Neural cell (in vitro differentiated cells): Measurements from ENCODE around the gene PHGDH. TPM values are rescaled to one million over a fixed set of nuclear protein-coding genes. Genes with fewer than 3 reads are reported as not detected.
"Not testable (repeated sequence)": the region's sequence is repeated elsewhere in the genome, so short reads cannot be mapped to it uniquely, and the experiment has no call there.

ENCODE experiments used
- H2AFZ ChIP-seq: fragments of 200-600, 300-800 bp; sonication (generic), shearing (Covaris generic); 2 replicates; pipeline ENCODE4 v1.6.0; 2014; ENCODE audit warnings: low read depth, mild to moderate bottlenecking, antibody characterized with exemption, low read length, moderate library complexity
- H3F3A ChIP-seq: fragments of 200-600 bp; shearing (Covaris generic); 2 replicates; pipeline ENCODE4 v1.6.1; 2016; ENCODE audit warnings: mild to moderate bottlenecking, moderate library complexity, mixed read lengths, antibody characterized with exemption, low read length; ENCODE audit not compliant: insufficient read depth, poor library complexity, severe bottlenecking
- H3K27ac ChIP-seq: fragments of 200-600, 300-800 bp; sonication (generic), shearing (Covaris generic); 2 replicates; pipeline ENCODE4 v1.5.1; 2014; ENCODE audit warnings: mild to moderate bottlenecking, low read length, moderate library complexity
- H3K27me3 ChIP-seq: fragments of 300-800, 200-600 bp; sonication (generic), shearing (Covaris generic); 2 replicates; pipeline ENCODE4 v1.6.0; 2014; ENCODE audit warnings: mild to moderate bottlenecking, low read depth, low read length, moderate library complexity; ENCODE audit not compliant: insufficient read depth
- H3K36me3 ChIP-seq: fragments of 300-800, 200-600 bp; sonication (generic), shearing (Covaris generic); 2 replicates; pipeline ENCODE4 v1.5.1; 2014; ENCODE audit warnings: mild to moderate bottlenecking, antibody characterized with exemption, low read length, moderate library complexity; ENCODE audit not compliant: insufficient read depth
- H3K4me2 ChIP-seq: fragments of 300-800, 200-600 bp; sonication (generic), shearing (Covaris generic); 2 replicates; pipeline ENCODE4 v1.6.0; 2014; ENCODE audit warnings: mild to moderate bottlenecking, low read length
- H3K4me3 ChIP-seq: fragments of 300-800, 200-600 bp; sonication (generic), shearing (Covaris generic); 2 replicates; pipeline ENCODE4 v1.5.1; 2014; ENCODE audit warnings: mild to moderate bottlenecking, low read length, moderate library complexity
- H3K79me2 ChIP-seq: fragments of 200-600 bp; shearing (Covaris generic); replicated peaks from 2 replicates; pipeline ENCODE4 v1.6.0; 2014; ENCODE audit warnings: mild to moderate bottlenecking, low read length, moderate library complexity; ENCODE audit not compliant: insufficient read depth
- H3K9ac ChIP-seq: fragments of 300-800, 200-600 bp; sonication (generic), shearing (Covaris generic); 2 replicates; pipeline ENCODE4 v1.6.1; 2016; ENCODE audit warnings: mild to moderate bottlenecking, low read length, mixed read lengths
- H3K9me2 ChIP-seq: fragments of 200-600 bp; shearing (Covaris generic); 2 replicates; pipeline ENCODE4 v1.6.1; 2016; ENCODE audit warnings: mild to moderate bottlenecking, low read length, mixed read lengths; ENCODE audit not compliant: insufficient read depth
- H3K9me3 ChIP-seq: fragments of 200-600, 300-800 bp; sonication (generic), shearing (Covaris generic); 2 replicates; pipeline ENCODE4 v1.6.1; 2016; ENCODE audit warnings: mild to moderate bottlenecking, mixed run types, low read length, moderate library complexity, mixed read lengths
- H4K20me1 ChIP-seq: fragments of 200-600 bp; shearing (Covaris generic); 2 replicates; pipeline ENCODE4 v1.6.1; 2016; ENCODE audit warnings: mild to moderate bottlenecking, mixed run types; ENCODE audit not compliant: insufficient read depth
- CTCF ChIP-seq: fragments of 450-650 bp; IDR thresholded peaks from 2 replicates; pipeline ENCODE4 v1.5.1; 2014; ENCODE audit warnings: antibody characterized with exemption, mild to moderate bottlenecking, moderate library complexity; ENCODE audit not compliant: poor library complexity, severe bottlenecking
- EP300 ChIP-seq: fragments of 450-650 bp; conservative IDR thresholded peaks from 2 replicates; pipeline ENCODE4 v1.6.1; 2014; ENCODE audit warnings: antibody characterized with exemption, mild to moderate bottlenecking, moderate library complexity; ENCODE audit not compliant: poor library complexity, severe bottlenecking
- EZH2 ChIP-seq: fragments of 200-600, 300-800 bp; shearing (Covaris generic), sonication (generic); IDR thresholded peaks from 2 replicates; pipeline ENCODE4 v1.6.1; 2014; ENCODE audit warnings: antibody characterized with exemption, low read length, borderline replicate concordance, mild to moderate bottlenecking; ENCODE audit not compliant: insufficient read depth, poor library complexity, severe bottlenecking
- MXI1 ChIP-seq: fragments of 450-650 bp; conservative IDR thresholded peaks from 2 replicates; pipeline ENCODE4 v1.6.1; 2014; ENCODE audit warnings: antibody characterized with exemption, mild to moderate bottlenecking; ENCODE audit not compliant: poor library complexity, severe bottlenecking
- POLR2AphosphoS5 ChIP-seq: IDR thresholded peaks from 2 replicates; pipeline ENCODE4 v1.6.1; 2012
- RAD21 ChIP-seq: fragments of 450-650 bp; conservative IDR thresholded peaks from 2 replicates; pipeline ENCODE4 v1.6.1; 2014; ENCODE audit warnings: antibody characterized with exemption, mild to moderate bottlenecking, moderate library complexity
- SMC3 ChIP-seq: fragments of 450-650 bp; conservative IDR thresholded peaks from 2 replicates; pipeline ENCODE4 v1.6.1; 2014; ENCODE audit warnings: antibody characterized with exemption, mild to moderate bottlenecking, moderate library complexity; ENCODE audit not compliant: poor library complexity
- TAF1 ChIP-seq: IDR thresholded peaks from 2 replicates; pipeline ENCODE4 v1.6.1; 2012; ENCODE audit warnings: low read depth
- polyA plus RNA-seq: library from polyadenylated mRNA; depleted of rRNA; stranded (reverse); fragments of >200 nt; gene quantifications from 2 replicates; pipeline ENCODE4 v1.2.3, GENCODE V29; 2014
- TF ChIP-seq, protein P1 (sequence below): IDR thresholded peaks from 2 replicates; pipeline ENCODE4 v1.6.1; 2012; ENCODE audit warnings: borderline replicate concordance

Gene PHGDH
- polyA plus RNA-seq, 1 donor from 2014 or later, result 11.8 TPM

- Histone ChIP-seq H3K9me2 (no peaks in the 10 kb centered on the region), H3K4me2 (no peak overlapping the region), H3K27me3 (no peaks in the 10 kb centered on the region), H3K36me3 (no peaks in the 10 kb centered on the region), H3K9me3 (no peaks in the 10 kb centered on the region), H3F3A (no peaks in the 10 kb centered on the region), H4K20me1 (no peaks in the 10 kb centered on the region), H3K4me3 (no peak overlapping the region), H3K9ac (no peak overlapping the region), H2AFZ (no peak overlapping the region), H3K79me2 (no peaks in the 10 kb centered on the region), H3K27ac (no peak overlapping the region)
- TF ChIP-seq MXI1 (no peak), POLR2AphosphoS5 (no peak), CTCF (no peak), RAD21 (no peak), TAF1 (no peak), EZH2 (no peak), EP300 (no peak), SMC3 (no peak)
- TF ChIP-seq, protein P1, sequence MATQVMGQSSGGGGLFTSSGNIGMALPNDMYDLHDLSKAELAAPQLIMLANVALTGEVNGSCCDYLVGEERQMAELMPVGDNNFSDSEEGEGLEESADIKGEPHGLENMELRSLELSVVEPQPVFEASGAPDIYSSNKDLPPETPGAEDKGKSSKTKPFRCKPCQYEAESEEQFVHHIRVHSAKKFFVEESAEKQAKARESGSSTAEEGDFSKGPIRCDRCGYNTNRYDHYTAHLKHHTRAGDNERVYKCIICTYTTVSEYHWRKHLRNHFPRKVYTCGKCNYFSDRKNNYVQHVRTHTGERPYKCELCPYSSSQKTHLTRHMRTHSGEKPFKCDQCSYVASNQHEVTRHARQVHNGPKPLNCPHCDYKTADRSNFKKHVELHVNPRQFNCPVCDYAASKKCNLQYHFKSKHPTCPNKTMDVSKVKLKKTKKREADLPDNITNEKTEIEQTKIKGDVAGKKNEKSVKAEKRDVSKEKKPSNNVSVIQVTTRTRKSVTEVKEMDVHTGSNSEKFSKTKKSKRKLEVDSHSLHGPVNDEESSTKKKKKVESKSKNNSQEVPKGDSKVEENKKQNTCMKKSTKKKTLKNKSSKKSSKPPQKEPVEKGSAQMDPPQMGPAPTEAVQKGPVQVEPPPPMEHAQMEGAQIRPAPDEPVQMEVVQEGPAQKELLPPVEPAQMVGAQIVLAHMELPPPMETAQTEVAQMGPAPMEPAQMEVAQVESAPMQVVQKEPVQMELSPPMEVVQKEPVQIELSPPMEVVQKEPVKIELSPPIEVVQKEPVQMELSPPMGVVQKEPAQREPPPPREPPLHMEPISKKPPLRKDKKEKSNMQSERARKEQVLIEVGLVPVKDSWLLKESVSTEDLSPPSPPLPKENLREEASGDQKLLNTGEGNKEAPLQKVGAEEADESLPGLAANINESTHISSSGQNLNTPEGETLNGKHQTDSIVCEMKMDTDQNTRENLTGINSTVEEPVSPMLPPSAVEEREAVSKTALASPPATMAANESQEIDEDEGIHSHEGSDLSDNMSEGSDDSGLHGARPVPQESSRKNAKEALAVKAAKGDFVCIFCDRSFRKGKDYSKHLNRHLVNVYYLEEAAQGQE, result no peak
Measured at GRCh38 chr1:119702384-119702783, 9.3 kb upstream of the PHGDH start.

GRCh38 chr1:119703666-119704450, 7.9 kb upstream of the PHGDH start:
- no peak for TF ChIP-seq RAD21
- no peak for TF ChIP-seq TAF1
- no peaks in the 10 kb centered on the region for H3K36me3 ChIP-seq
- no peak overlapping the region for H3K4me2 ChIP-seq
- no peaks in the 10 kb centered on the region for H3K9me3 ChIP-seq
- H4K20me1 ChIP-seq, result no peaks in the 10 kb centered on the region
- no peaks in the 10 kb centered on the region for H3K79me2 ChIP-seq
- H3K9ac ChIP-seq, result no peak overlapping the region
- H3F3A ChIP-seq, result no peaks in the 10 kb centered on the region
- H3K27ac ChIP-seq, result no peak overlapping the region
- H2AFZ ChIP-seq, result no peak overlapping the region
- H3K4me3 ChIP-seq, result no peak overlapping the region
- no peaks in the 10 kb centered on the region for H3K9me2 ChIP-seq
- H3K27me3 ChIP-seq, result no peaks in the 10 kb centered on the region

- not testable (repeated sequence) for H3F3A ChIP-seq, H3K9me3 ChIP-seq, H4K20me1 ChIP-seq, H3K9me2 ChIP-seq, H3K4me3 ChIP-seq, H2AFZ ChIP-seq, H3K9ac ChIP-seq, H3K27ac ChIP-seq, H3K27me3 ChIP-seq, H3K4me2 ChIP-seq, H3K36me3 ChIP-seq, H3K79me2 ChIP-seq
Measured at GRCh38 chr1:119706599-119706998, 5.1 kb upstream of the PHGDH start.

DNA sequence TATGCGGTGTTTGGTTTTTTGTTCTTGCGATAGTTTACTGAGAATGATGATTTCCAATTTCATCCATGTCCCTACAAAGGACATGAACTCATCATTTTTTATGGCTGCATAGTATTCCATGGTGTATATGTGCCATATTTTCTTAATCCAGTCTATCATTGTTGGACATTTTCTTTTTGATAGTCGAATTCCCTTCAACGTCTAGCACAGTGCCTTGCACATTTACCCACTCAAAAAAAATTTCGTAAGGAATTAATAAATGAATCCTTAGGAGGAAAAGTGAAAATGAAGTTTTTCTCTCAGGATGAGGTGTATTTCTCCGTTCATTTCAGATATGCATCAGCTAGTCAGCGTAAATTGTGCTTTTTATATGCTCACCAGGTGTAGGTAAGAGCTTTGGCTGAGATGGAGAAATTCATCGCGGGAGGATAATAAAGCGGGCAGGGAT, 354 bp upstream of the PHGDH start:
- H3K4me3 ChIP-seq, result peak overlapping the region; percentile 87
- not testable (repeated sequence) for H3K9me3 ChIP-seq, H3K9me2 ChIP-seq, H3K27me3 ChIP-seq, H3F3A ChIP-seq, H4K20me1 ChIP-seq, H3K36me3 ChIP-seq, H3K27ac ChIP-seq
- H2AFZ ChIP-seq, result peak overlapping the region; percentile 43
- H3K9ac ChIP-seq, result peak overlapping the region; percentile 51
- H3K4me2 ChIP-seq, result peak overlapping the region; percentile 40
- H3K79me2 ChIP-seq, result peaks cover 21% of the 10 kb centered on the region
